CD14-positive monocyte (primary cell): ENCODE data around the gene MPP2. TPM values are rescaled to one million over a fixed set of nuclear protein-coding genes. Genes with fewer than 3 reads are reported as not detected.

Experiments used
- DNase-seq, 3 donors: peaks; one replicate each; pipeline ENCODE4 v3.0.0-alpha.2; 2011 to 2022
- H2AFZ ChIP-seq: 2 replicates; pipeline ENCODE4 v1.6.0; 2012; ENCODE audit warnings: mild to moderate bottlenecking, low read depth, low read length, inconsistent platforms; ENCODE audit not compliant: insufficient read depth, poor library complexity, severe bottlenecking
- H3K27ac ChIP-seq, 2 donors: 1 replicate in 1 of 2; 2 replicates in 1 of 2; pipeline ENCODE4 v1.5.1; 2012 to 2013; ENCODE audit warnings: low read length in 2 of 2, control low read depth in 1 of 2, inconsistent platforms in 1 of 2, low read depth in 1 of 2, mild to moderate bottlenecking in 1 of 2
- H3K27me3 ChIP-seq, 2 donors: one replicate each; pipeline versions ENCODE4 v1.6.0 to v1.6.1; 2011 to 2013; ENCODE audit warnings: low read length in 2 of 2; ENCODE audit not compliant: control insufficient read depth in 2 of 2, insufficient read depth in 2 of 2
- H3K36me3 ChIP-seq, 2 donors: replicated peaks in 1 of 2; 1 replicate in 1 of 2; 2 replicates in 1 of 2; pipeline versions ENCODE4 v1.5.1 to v1.6.1; 2012 to 2013; ENCODE audit warnings: low read length in 2 of 2, control low read depth in 1 of 2, inconsistent platforms in 1 of 2, mild to moderate bottlenecking in 1 of 2; ENCODE audit not compliant: insufficient read depth in 2 of 2, control insufficient read depth in 1 of 2
- H3K4me1 ChIP-seq, 2 donors: 1 replicate in 1 of 2; 2 replicates in 1 of 2; pipeline versions ENCODE4 v1.5.1 to v1.6.1; 2012 to 2013; ENCODE audit warnings: low read length in 2 of 2, control low read depth in 1 of 2, inconsistent platforms in 1 of 2, mild to moderate bottlenecking in 1 of 2, moderate library complexity in 1 of 2; ENCODE audit not compliant: insufficient read depth in 2 of 2, control insufficient read depth in 1 of 2
- H3K4me2 ChIP-seq: replicated peaks from 2 replicates; pipeline ENCODE3; 2012; ENCODE audit warnings: low read length, moderate library complexity, mild to moderate bottlenecking; ENCODE audit not compliant: poor library complexity, severe bottlenecking; ENCODE audit errors: extremely low read depth
- H3K4me3 ChIP-seq, 3 experiments: fragments of 200-600 bp in 1 of 3; sonication (generic) in 1 of 3; replicated peaks in 1 of 3; 1 replicate in 2 of 3; 2 replicates in 1 of 3; pipeline ENCODE4 v1.5.1; 2011 to 2013; ENCODE audit warnings: low read length in 3 of 3, mild to moderate bottlenecking in 3 of 3, control low read depth in 2 of 3, low read depth in 2 of 3, inconsistent platforms in 1 of 3, moderate library complexity in 1 of 3
- H3K79me2 ChIP-seq: 2 replicates; pipeline ENCODE4 v1.6.0; 2012; ENCODE audit warnings: mild to moderate bottlenecking, control low read depth, inconsistent platforms, low read length, moderate library complexity; ENCODE audit not compliant: insufficient read depth
- H3K9ac ChIP-seq: 2 replicates; pipeline ENCODE4 v1.6.0; 2017; ENCODE audit warnings: low read length, mild to moderate bottlenecking; ENCODE audit not compliant: insufficient read depth, poor library complexity, severe bottlenecking
- H3K9me3 ChIP-seq, 2 donors: replicated peaks in 1 of 2; 1 replicate in 1 of 2; 2 replicates in 1 of 2; pipeline versions ENCODE4 v1.5.1 to v1.6.1; 2012 to 2013; ENCODE audit warnings: low read length in 2 of 2, control low read depth in 1 of 2; ENCODE audit not compliant: control insufficient read depth in 1 of 2, insufficient read depth in 1 of 2
- H4K20me1 ChIP-seq: 2 replicates; pipeline ENCODE4 v1.6.0; 2012; ENCODE audit warnings: mild to moderate bottlenecking, low read length, control low read depth, moderate library complexity; ENCODE audit not compliant: insufficient read depth
- H3K27ac Mint-ChIP-seq, 7 donors: one replicate each; pipeline ENCODE4 v1.8.0; 2020; ENCODE audit warnings: mild to moderate bottlenecking in 7 of 7, mixed read lengths in 7 of 7, moderate library complexity in 6 of 7, inconsistent platforms in 2 of 7
- H3K27me3 Mint-ChIP-seq, 3 donors: one replicate each; pipeline ENCODE4 v1.8.0; 2021 to 2022; ENCODE audit warnings: low read depth in 3 of 3, mild to moderate bottlenecking in 3 of 3, mixed read lengths in 3 of 3, moderate library complexity in 3 of 3, inconsistent platforms in 1 of 3
- H3K36me3 Mint-ChIP-seq, 2 donors: one replicate each; pipeline ENCODE4 v1.8.0; 2020; ENCODE audit warnings: mixed read lengths in 2 of 2, inconsistent platforms in 1 of 2, mild to moderate bottlenecking in 1 of 2
- H3K4me1 Mint-ChIP-seq: one replicate; pipeline ENCODE4 v1.8.0; 2020; ENCODE audit warnings: mild to moderate bottlenecking, mixed read lengths
- H3K4me3 Mint-ChIP-seq, 2 donors: one replicate each; pipeline ENCODE4 v1.8.0; 2020; ENCODE audit warnings: mild to moderate bottlenecking in 2 of 2, mixed read lengths in 2 of 2, moderate library complexity in 1 of 2
- H3K9me3 Mint-ChIP-seq, 7 donors: one replicate each; pipeline ENCODE4 v1.8.0; 2020 to 2022; ENCODE audit warnings: mixed read lengths in 7 of 7, mild to moderate bottlenecking in 6 of 7, moderate library complexity in 6 of 7, inconsistent platforms in 2 of 7
- WGBS: methylation state at CpG from one replicate; pipeline ENCODE4 v1.1.5; 2013; ENCODE audit warnings: missing lambda C conversion rate; ENCODE audit not compliant: insufficient coverage; 5-methylcytosine and 5-hydroxymethylcytosine counted together
- intact Hi-C, 2 donors: fragments of 100-400 bp; cut with micrococcal nuclease; formaldehyde crosslinking; loops; one replicate each; pipeline versions ENCODE4 v1.15.0 to v1.15.1; 2023
- polyA plus RNA-seq, 3 donors: library from polyadenylated mRNA; depleted of rRNA in 1 of 3; unstranded in 2 of 3; stranded (reverse) in 1 of 3; fragments of 300-500 nt in 2 of 3; fragments of >200 nt in 1 of 3; fragmentation: Illumina TruSeq in 2 of 3; gene quantifications; 1 replicate in 2 of 3; 2 replicates in 1 of 3; pipeline ENCODE4 v1.2.3, GENCODE V29; 2012 to 2021
- TF ChIP-seq, protein P1 (sequence below): fragments of 200-600 bp; IDR thresholded peaks from one replicate; pipeline ENCODE4 v1.8.0; 2022; ENCODE audit warnings: antibody characterized with exemption, mild to moderate bottlenecking

Gene MPP2
- polyA plus RNA-seq, 3 donors: not detected

DNA sequence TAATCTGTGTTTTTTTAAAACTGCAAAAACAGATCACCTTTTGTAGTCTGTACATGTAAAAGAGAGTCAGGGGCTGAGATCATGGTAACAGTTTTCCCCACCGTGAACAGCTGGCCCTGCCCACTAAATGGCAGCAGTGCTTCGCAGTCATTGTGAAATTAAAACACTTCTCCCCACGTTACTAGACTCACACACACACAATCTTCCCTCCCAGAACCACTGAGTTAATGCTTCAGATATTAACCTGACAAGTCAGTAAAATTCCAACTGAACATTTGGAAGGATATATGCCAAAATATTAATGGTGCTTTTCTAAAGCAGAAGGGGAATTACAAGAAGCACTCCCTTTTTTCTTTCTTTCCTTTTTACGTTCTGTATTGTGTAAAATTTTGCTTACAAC is 61.6 kb downstream of the MPP2 start:
- no peak for DNase-seq
- no peak overlapping the region for H2AFZ ChIP-seq
- Mint-ChIP-seq H3K36me3 (no peaks in the 10 kb centered on the region), H3K27ac (no peak overlapping the region), H3K4me1 (peaks cover 15% of the 10 kb centered on the region), H3K9me3 (peaks cover 0 to 1% (median 0%) of the 10 kb centered on the region in 7 donors), H3K27me3 (peaks cover 3 to 12% (median 4%) of the 10 kb centered on the region in 3 donors), H3K4me3 (no peak overlapping the region)
- 83% methylated on average over 1 of the region's 4 CpGs for WGBS
- no peak overlapping the region for H3K4me2 ChIP-seq
- no peaks in the 10 kb centered on the region for H4K20me1 ChIP-seq
- TF ChIP-seq, protein P1, sequence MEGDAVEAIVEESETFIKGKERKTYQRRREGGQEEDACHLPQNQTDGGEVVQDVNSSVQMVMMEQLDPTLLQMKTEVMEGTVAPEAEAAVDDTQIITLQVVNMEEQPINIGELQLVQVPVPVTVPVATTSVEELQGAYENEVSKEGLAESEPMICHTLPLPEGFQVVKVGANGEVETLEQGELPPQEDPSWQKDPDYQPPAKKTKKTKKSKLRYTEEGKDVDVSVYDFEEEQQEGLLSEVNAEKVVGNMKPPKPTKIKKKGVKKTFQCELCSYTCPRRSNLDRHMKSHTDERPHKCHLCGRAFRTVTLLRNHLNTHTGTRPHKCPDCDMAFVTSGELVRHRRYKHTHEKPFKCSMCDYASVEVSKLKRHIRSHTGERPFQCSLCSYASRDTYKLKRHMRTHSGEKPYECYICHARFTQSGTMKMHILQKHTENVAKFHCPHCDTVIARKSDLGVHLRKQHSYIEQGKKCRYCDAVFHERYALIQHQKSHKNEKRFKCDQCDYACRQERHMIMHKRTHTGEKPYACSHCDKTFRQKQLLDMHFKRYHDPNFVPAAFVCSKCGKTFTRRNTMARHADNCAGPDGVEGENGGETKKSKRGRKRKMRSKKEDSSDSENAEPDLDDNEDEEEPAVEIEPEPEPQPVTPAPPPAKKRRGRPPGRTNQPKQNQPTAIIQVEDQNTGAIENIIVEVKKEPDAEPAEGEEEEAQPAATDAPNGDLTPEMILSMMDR: no peak
- H3K27ac ChIP-seq: no peak overlapping the region
- H3K27me3 ChIP-seq: no peaks in the 10 kb centered on the region
- H3K79me2 ChIP-seq: no peaks in the 10 kb centered on the region
- no peak overlapping the region for H3K4me3 ChIP-seq
- H3K9ac ChIP-seq: no peak overlapping the region
- H3K4me1 ChIP-seq: peaks cover 4 to 11% of the 10 kb centered on the region in 2 donors
- H3K36me3 ChIP-seq: no peaks in the 10 kb centered on the region
- no peaks in the 10 kb centered on the region for H3K9me3 ChIP-seq
- intact Hi-C loops: loop anchor here in 1 of 2 donors (5.0 kb wide), 1 partner anchor 153 kb away; no protein-coding TSS in a partner anchor

DNA sequence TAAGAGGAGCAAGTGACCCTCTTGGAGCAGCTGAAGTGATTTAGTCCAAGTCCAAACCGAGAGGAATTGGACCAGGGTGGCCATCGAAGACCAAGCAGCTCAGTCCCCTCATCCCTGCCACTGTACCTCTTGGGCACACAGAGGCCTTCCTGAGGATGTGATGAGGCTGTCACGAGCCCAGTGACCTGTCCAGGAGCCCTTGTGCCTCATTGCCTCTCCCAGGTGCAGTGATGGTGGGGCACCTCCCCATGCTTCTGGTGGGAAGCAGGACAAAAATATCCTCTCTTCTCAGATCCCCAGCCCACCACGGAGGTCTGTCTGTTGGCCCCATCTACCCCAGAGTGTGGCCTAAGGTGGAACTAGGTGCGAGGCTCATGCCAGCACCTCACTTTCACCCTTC is 63.1 kb downstream of the MPP2 start:
- Mint-ChIP-seq H3K27me3 (peaks cover 4 to 17% (median 4%) of the 10 kb centered on the region in 3 donors), H3K4me3 (no peak overlapping the region), H3K4me1 (peaks cover 15% of the 10 kb centered on the region), H3K36me3 (no peaks in the 10 kb centered on the region), H3K9me3 (peaks cover 0 to 1% (median 0%) of the 10 kb centered on the region in 7 donors), H3K27ac (no peak overlapping the region)
- Histone ChIP-seq H3K9me3 (no peaks in the 10 kb centered on the region), H3K4me2 (no peak overlapping the region), H2AFZ (no peak overlapping the region), H4K20me1 (no peaks in the 10 kb centered on the region), H3K36me3 (no peaks in the 10 kb centered on the region), H3K27me3 (no peaks in the 10 kb centered on the region), H3K79me2 (no peaks in the 10 kb centered on the region), H3K4me1 (peaks cover 4 to 11% of the 10 kb centered on the region in 2 donors), H3K27ac (no peak overlapping the region), H3K9ac (no peak overlapping the region), H3K4me3 (no peak overlapping the region)
- DNase-seq: no peak
- intact Hi-C loops: no loop called here
- TF ChIP-seq, protein P1: no peak
- 92% methylated on average over 2 of the region's 5 CpGs for WGBS
